Parathyroid adenoma (tissue), 2 donors: Measurements from ENCODE around the gene MTFR2.

Source experiments
- H2AFZ ChIP-seq: fragments of 300-600 bp; sonication (generic); one replicate; pipeline ENCODE4 v1.7.0; 2017; ENCODE audit warnings: antibody characterized with exemption, mild to moderate bottlenecking
- H3K27ac ChIP-seq: fragments of 300-600 bp; sonication (generic); one replicate; pipeline ENCODE4 v1.7.0; 2017
- H3K27me3 ChIP-seq: fragments of 300-600 bp; sonication (generic); one replicate; pipeline ENCODE4 v1.7.0; 2017; ENCODE audit warnings: low read length; ENCODE audit not compliant: control insufficient read depth, insufficient read depth
- H3K36me3 ChIP-seq: fragments of 300-600 bp; sonication (generic); one replicate; pipeline ENCODE4 v1.7.0; 2017; ENCODE audit warnings: low read length; ENCODE audit not compliant: control insufficient read depth, insufficient read depth
- H3K4me1 ChIP-seq: fragments of 300-600 bp; sonication (generic); one replicate; pipeline ENCODE4 v1.7.0; 2017; ENCODE audit warnings: control low read depth
- H3K4me2 ChIP-seq: fragments of 300-600 bp; sonication (generic); one replicate; pipeline ENCODE4 v1.7.0; 2017; ENCODE audit warnings: low read length
- H3K4me3 ChIP-seq: fragments of 300-600 bp; sonication (generic); one replicate; pipeline ENCODE4 v1.7.0; 2017; ENCODE audit warnings: low read depth, low read length
- H3K79me2 ChIP-seq: fragments of 300-600 bp; sonication (generic); one replicate; pipeline ENCODE4 v1.7.0; 2017; ENCODE audit warnings: control low read depth
- H3K9ac ChIP-seq: fragments of 300-600 bp; sonication (generic); one replicate; pipeline ENCODE4 v1.7.0; 2017; ENCODE audit warnings: mild to moderate bottlenecking
- H3K9me3 ChIP-seq: fragments of 300-600 bp; sonication (generic); one replicate; pipeline ENCODE4 v1.7.0; 2017; ENCODE audit warnings: low read length; ENCODE audit not compliant: control insufficient read depth
- CTCF ChIP-seq: fragments of 300-600 bp; sonication (generic); IDR thresholded peaks from one replicate; pipeline ENCODE4 v1.7.0; 2017; ENCODE audit warnings: antibody characterized with exemption, mild to moderate bottlenecking
- donor health status: primary hyperparathyroidism.

The MTFR2 gene

GRCh38 chr6:136192902-136193301 is 57.2 kb downstream of the MTFR2 start:
- Histone ChIP-seq H3K27ac (peak overlapping the region; percentile 94), H3K36me3 (no peaks in the 10 kb centered on the region), H3K79me2 (peaks cover 9% of the 10 kb centered on the region), H3K9ac (no peak overlapping the region), H3K9me3 (no peaks in the 10 kb centered on the region), H3K4me3 (no peak overlapping the region), H3K27me3 (no peaks in the 10 kb centered on the region), H3K4me1 (peaks cover 45% of the 10 kb centered on the region), H3K4me2 (no peak overlapping the region), H2AFZ (peak overlapping the region; percentile 94)
- no peak for TF ChIP-seq CTCF

- Histone ChIP-seq H3K9ac (peak overlapping the region; percentile 24), H3K4me2 (no peak overlapping the region), H3K79me2 (peaks cover 9% of the 10 kb centered on the region), H3K4me1 (peaks cover 45% of the 10 kb centered on the region), H2AFZ (peak overlapping the region; percentile 94), H3K9me3 (no peaks in the 10 kb centered on the region), H3K36me3 (no peaks in the 10 kb centered on the region), H3K4me3 (no peak overlapping the region), H3K27me3 (no peaks in the 10 kb centered on the region), H3K27ac (peak overlapping the region; percentile 94)
- no peak for TF ChIP-seq CTCF
These were observed 58.4 kb downstream of the MTFR2 start for GRCh38 chr6:136191606-136192312.

- no peak overlapping the region for H3K9ac ChIP-seq
- H3K4me1 ChIP-seq = peaks cover 28% of the 10 kb centered on the region
- TF ChIP-seq CTCF = no peak
- peak overlapping the region; percentile 27 for H2AFZ ChIP-seq
- no peaks in the 10 kb centered on the region for H3K27me3 ChIP-seq
- no peak overlapping the region for H3K4me2 ChIP-seq
- H3K27ac ChIP-seq = peak overlapping the region; percentile 94
- peaks cover 6% of the 10 kb centered on the region for H3K79me2 ChIP-seq
- H3K36me3 ChIP-seq = no peaks in the 10 kb centered on the region
- H3K4me3 ChIP-seq = no peak overlapping the region
- H3K9me3 ChIP-seq = no peaks in the 10 kb centered on the region
These were observed 61.0 kb downstream of the MTFR2 start for GRCh38 chr6:136189104-136189503.

GRCh38 chr6:136188486-136188885 is 61.6 kb downstream of the MTFR2 start:
- TF ChIP-seq CTCF = no peak
- no peaks in the 10 kb centered on the region for H3K27me3 ChIP-seq
- H3K4me1 ChIP-seq = peaks cover 23% of the 10 kb centered on the region
- H3K79me2 ChIP-seq = peaks cover 6% of the 10 kb centered on the region
- peak overlapping the region; percentile 27 for H2AFZ ChIP-seq
- H3K9ac ChIP-seq = no peak overlapping the region
- H3K4me3 ChIP-seq = no peak overlapping the region
- no peaks in the 10 kb centered on the region for H3K9me3 ChIP-seq
- no peaks in the 10 kb centered on the region for H3K36me3 ChIP-seq
- H3K4me2 ChIP-seq = no peak overlapping the region
- H3K27ac ChIP-seq = peak overlapping the region; percentile 94

- Histone ChIP-seq H3K4me3 (no peak overlapping the region), H3K9me3 (no peaks in the 10 kb centered on the region), H2AFZ (no peak overlapping the region), H3K36me3 (no peaks in the 10 kb centered on the region), H3K4me1 (peaks cover 26% of the 10 kb centered on the region), H3K27ac (no peak overlapping the region), H3K79me2 (peaks cover 3% of the 10 kb centered on the region), H3K4me2 (no peak overlapping the region), H3K27me3 (no peaks in the 10 kb centered on the region), H3K9ac (no peak overlapping the region)
- TF ChIP-seq CTCF = no peak
These were observed 63.7 kb downstream of the MTFR2 start for GRCh38 chr6:136186363-136186762.
